HL-60 (cell line): ENCODE data around the gene TREM2.
A peak's percentile ranks its signal among the peaks of the same experiment; 100 is the strongest.

Experiments
- GABPA ChIP-seq: IDR thresholded peaks from 2 replicates; pipeline ENCODE4 v1.6.1; 2012; ENCODE audit warnings: low read depth
- POLR2AphosphoS5 ChIP-seq: IDR thresholded peaks from 2 replicates; pipeline ENCODE4 v1.6.1; 2012; ENCODE audit warnings: low read depth
- SPI1 ChIP-seq: IDR thresholded peaks from 2 replicates; pipeline ENCODE4 v1.6.1; 2012; ENCODE audit warnings: low read depth, mild to moderate bottlenecking, borderline replicate concordance
- TF ChIP-seq, protein P1 (sequence below): IDR thresholded peaks from 2 replicates; pipeline ENCODE4 v1.6.1; 2012; ENCODE audit warnings: low read depth; ENCODE audit not compliant: insufficient replicate concordance
- TF ChIP-seq, protein P2 (sequence below): IDR thresholded peaks from one replicate; pipeline ENCODE4 v1.5.1; 2011; ENCODE audit warnings: low read length, control low read depth, inconsistent platforms; ENCODE audit not compliant: insufficient read depth

DNA sequence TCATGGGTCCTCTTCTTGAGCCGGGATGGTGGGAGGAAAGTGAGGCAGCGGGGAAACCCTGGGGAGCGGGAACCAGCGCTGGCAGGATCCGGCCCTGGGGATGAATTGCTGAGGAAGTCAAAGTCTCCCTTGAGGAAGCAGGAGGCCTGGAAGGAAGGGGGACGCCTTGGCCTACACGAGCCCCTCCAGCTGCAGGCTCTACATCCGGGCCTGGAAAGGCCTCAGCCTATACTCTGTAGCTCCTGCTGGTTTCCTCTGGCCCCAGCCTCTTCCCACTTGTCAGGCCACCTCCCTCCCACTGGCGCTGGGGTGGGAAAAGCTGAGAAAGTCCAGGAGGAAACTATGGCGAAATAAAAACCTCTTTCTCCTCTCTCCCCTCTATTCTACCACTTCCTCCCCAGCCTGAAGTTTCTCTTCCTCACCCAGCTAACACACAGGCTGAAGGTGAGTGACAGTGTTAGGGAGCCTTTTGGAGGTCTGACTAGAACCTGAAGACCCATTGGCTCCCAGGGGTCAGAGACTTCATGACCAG lies 23.2 kb upstream of the TREM2 start:
- TF ChIP-seq, protein P1, sequence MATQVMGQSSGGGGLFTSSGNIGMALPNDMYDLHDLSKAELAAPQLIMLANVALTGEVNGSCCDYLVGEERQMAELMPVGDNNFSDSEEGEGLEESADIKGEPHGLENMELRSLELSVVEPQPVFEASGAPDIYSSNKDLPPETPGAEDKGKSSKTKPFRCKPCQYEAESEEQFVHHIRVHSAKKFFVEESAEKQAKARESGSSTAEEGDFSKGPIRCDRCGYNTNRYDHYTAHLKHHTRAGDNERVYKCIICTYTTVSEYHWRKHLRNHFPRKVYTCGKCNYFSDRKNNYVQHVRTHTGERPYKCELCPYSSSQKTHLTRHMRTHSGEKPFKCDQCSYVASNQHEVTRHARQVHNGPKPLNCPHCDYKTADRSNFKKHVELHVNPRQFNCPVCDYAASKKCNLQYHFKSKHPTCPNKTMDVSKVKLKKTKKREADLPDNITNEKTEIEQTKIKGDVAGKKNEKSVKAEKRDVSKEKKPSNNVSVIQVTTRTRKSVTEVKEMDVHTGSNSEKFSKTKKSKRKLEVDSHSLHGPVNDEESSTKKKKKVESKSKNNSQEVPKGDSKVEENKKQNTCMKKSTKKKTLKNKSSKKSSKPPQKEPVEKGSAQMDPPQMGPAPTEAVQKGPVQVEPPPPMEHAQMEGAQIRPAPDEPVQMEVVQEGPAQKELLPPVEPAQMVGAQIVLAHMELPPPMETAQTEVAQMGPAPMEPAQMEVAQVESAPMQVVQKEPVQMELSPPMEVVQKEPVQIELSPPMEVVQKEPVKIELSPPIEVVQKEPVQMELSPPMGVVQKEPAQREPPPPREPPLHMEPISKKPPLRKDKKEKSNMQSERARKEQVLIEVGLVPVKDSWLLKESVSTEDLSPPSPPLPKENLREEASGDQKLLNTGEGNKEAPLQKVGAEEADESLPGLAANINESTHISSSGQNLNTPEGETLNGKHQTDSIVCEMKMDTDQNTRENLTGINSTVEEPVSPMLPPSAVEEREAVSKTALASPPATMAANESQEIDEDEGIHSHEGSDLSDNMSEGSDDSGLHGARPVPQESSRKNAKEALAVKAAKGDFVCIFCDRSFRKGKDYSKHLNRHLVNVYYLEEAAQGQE: no peak
- TF ChIP-seq POLR2AphosphoS5 (no peak), GABPA (no peak), SPI1 (peak; percentile 84)
- TF ChIP-seq, protein P2, sequence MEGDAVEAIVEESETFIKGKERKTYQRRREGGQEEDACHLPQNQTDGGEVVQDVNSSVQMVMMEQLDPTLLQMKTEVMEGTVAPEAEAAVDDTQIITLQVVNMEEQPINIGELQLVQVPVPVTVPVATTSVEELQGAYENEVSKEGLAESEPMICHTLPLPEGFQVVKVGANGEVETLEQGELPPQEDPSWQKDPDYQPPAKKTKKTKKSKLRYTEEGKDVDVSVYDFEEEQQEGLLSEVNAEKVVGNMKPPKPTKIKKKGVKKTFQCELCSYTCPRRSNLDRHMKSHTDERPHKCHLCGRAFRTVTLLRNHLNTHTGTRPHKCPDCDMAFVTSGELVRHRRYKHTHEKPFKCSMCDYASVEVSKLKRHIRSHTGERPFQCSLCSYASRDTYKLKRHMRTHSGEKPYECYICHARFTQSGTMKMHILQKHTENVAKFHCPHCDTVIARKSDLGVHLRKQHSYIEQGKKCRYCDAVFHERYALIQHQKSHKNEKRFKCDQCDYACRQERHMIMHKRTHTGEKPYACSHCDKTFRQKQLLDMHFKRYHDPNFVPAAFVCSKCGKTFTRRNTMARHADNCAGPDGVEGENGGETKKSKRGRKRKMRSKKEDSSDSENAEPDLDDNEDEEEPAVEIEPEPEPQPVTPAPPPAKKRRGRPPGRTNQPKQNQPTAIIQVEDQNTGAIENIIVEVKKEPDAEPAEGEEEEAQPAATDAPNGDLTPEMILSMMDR: no peak
